Ramos (cell line): ENCODE data around the gene LINC01488.

Experiments used
- in situ Hi-C: fragments of 300-500 bp; cut with MboI; formaldehyde crosslinking; loops from one replicate; pipeline ENCODE4 v1.14.3; 2022; ENCODE audit warnings: low sequenced_read_pairs; ENCODE audit not compliant: unreplicated experiment

The LINC01488 gene

GRCh38 chr11:69462106-69462951 lies 19.1 kb upstream of the LINC01488 start:
- in situ Hi-C loops = no loop called here

- in situ Hi-C loops = no loop called here
Measured at GRCh38 chr11:69463181-69463994, 18.1 kb upstream of the LINC01488 start.

- in situ Hi-C loops = no loop called here
Measured at GRCh38 chr11:69463995-69464960, 17.2 kb upstream of the LINC01488 start.

- in situ Hi-C loops = no loop called here
Measured at GRCh38 chr11:69465236-69466000, 16.0 kb upstream of the LINC01488 start.

GRCh38 chr11:69466039-69466438 lies 15.4 kb upstream of the LINC01488 start:
- in situ Hi-C loops = no loop called here

GRCh38 chr11:69467196-69467595 lies 14.3 kb upstream of the LINC01488 start:
- in situ Hi-C loops = no loop called here

- in situ Hi-C loops = no loop called here
Measured at GRCh38 chr11:69467646-69468045, 13.8 kb upstream of the LINC01488 start.

- in situ Hi-C loops = no loop called here
Measured at GRCh38 chr11:69468221-69468620, 13.2 kb upstream of the LINC01488 start.

- in situ Hi-C loops = no loop called here
Measured at GRCh38 chr11:69468911-69469885, 12.3 kb upstream of the LINC01488 start.

- in situ Hi-C loops = no loop called here
Measured at GRCh38 chr11:69470301-69470700, 11.2 kb upstream of the LINC01488 start.

- in situ Hi-C loops = no loop called here
Measured at GRCh38 chr11:69470793-69471728, 10.4 kb upstream of the LINC01488 start.

- in situ Hi-C loops = no loop called here
Measured at GRCh38 chr11:69471729-69472540, 9.5 kb upstream of the LINC01488 start.

GRCh38 chr11:69472541-69473275 lies 8.8 kb upstream of the LINC01488 start:
- in situ Hi-C loops = no loop called here

GRCh38 chr11:69473276-69473845 lies 8.1 kb upstream of the LINC01488 start:
- in situ Hi-C loops = no loop called here

GRCh38 chr11:69474736-69475135 lies 6.7 kb upstream of the LINC01488 start:
- in situ Hi-C loops = no loop called here
